ENCODE data around the gene SLC16A7.

The SLC16A7 gene

GRCh38 chr12:59672273-59672672, 76.4 kb downstream of the SLC16A7 start:
- DNase-seq = no peak

GRCh38 chr12:59675461-59675860, 79.6 kb downstream of the SLC16A7 start:
- DNase-seq = no peak

GRCh38 chr12:59677857-59678256, 82.0 kb downstream of the SLC16A7 start:
- no peak for DNase-seq

- DNase-seq = no peak
These were observed 83.1 kb downstream of the SLC16A7 start for GRCh38 chr12:59678759-59679411.

- peak; percentile 46 for DNase-seq
These were observed 93.9 kb downstream of the SLC16A7 start for GRCh38 chr12:59689776-59690175.

GRCh38 chr12:59695379-59695778, 99.5 kb downstream of the SLC16A7 start:
- DNase-seq = peak; percentile 71

- peak; percentile 79 for DNase-seq
These were observed 102.8 kb downstream of the SLC16A7 start for GRCh38 chr12:59698600-59698999.

GRCh38 chr12:59699421-59700152, 103.8 kb downstream of the SLC16A7 start:
- DNase-seq = peak; percentile 87

GRCh38 chr12:59700153-59700450, 104.3 kb downstream of the SLC16A7 start:
- no peak for DNase-seq

GRCh38 chr12:59708064-59708463, 112.2 kb downstream of the SLC16A7 start:
- peak; percentile 79 for DNase-seq

- peak; percentile 38 for DNase-seq
These were observed 112.7 kb downstream of the SLC16A7 start for GRCh38 chr12:59708484-59708883.

- no peak for DNase-seq
These were observed 114.3 kb downstream of the SLC16A7 start for GRCh38 chr12:59710004-59710628.

- DNase-seq = no peak
These were observed 115.1 kb downstream of the SLC16A7 start for GRCh38 chr12:59710964-59711363.

GRCh38 chr12:59715434-59715833, 119.6 kb downstream of the SLC16A7 start:
- DNase-seq = no peak

- peak; percentile 21 for DNase-seq
These were observed 120.2 kb downstream of the SLC16A7 start for GRCh38 chr12:59716043-59716442.

GRCh38 chr12:59717436-59717835, 121.6 kb downstream of the SLC16A7 start:
- no peak for DNase-seq

- no peak for DNase-seq
These were observed 123.9 kb downstream of the SLC16A7 start for GRCh38 chr12:59719701-59720100.

GRCh38 chr12:59723520-59723919, 127.7 kb downstream of the SLC16A7 start:
- DNase-seq = no peak

GRCh38 chr12:59724011-59724695, 128.3 kb downstream of the SLC16A7 start:
- DNase-seq = no peak

- no peak for DNase-seq
These were observed 137.4 kb downstream of the SLC16A7 start for GRCh38 chr12:59733200-59733599.

GRCh38 chr12:59734371-59734770, 138.5 kb downstream of the SLC16A7 start:
- no peak for DNase-seq

GRCh38 chr12:59735231-59735630, 139.4 kb downstream of the SLC16A7 start:
- DNase-seq = no peak

- DNase-seq = no peak
These were observed 140.5 kb downstream of the SLC16A7 start for GRCh38 chr12:59736359-59736758.

- peak; percentile 93 for DNase-seq
These were observed 141.0 kb downstream of the SLC16A7 start for GRCh38 chr12:59736786-59737185.
